Smooth muscle cell of the pulmonary artery (primary cell): ENCODE results near the gene ZNF786. TPM values are rescaled to one million over a fixed set of nuclear protein-coding genes. Genes with fewer than 3 reads are reported as not detected.

ENCODE experiments used
- total RNA-seq: library from RNA; depleted of rRNA; stranded (reverse); fragments of >200 nt; gene quantifications from 2 replicates; pipeline ENCODE4 v1.2.3, GENCODE V29; 2014

Gene ZNF786, protein sequence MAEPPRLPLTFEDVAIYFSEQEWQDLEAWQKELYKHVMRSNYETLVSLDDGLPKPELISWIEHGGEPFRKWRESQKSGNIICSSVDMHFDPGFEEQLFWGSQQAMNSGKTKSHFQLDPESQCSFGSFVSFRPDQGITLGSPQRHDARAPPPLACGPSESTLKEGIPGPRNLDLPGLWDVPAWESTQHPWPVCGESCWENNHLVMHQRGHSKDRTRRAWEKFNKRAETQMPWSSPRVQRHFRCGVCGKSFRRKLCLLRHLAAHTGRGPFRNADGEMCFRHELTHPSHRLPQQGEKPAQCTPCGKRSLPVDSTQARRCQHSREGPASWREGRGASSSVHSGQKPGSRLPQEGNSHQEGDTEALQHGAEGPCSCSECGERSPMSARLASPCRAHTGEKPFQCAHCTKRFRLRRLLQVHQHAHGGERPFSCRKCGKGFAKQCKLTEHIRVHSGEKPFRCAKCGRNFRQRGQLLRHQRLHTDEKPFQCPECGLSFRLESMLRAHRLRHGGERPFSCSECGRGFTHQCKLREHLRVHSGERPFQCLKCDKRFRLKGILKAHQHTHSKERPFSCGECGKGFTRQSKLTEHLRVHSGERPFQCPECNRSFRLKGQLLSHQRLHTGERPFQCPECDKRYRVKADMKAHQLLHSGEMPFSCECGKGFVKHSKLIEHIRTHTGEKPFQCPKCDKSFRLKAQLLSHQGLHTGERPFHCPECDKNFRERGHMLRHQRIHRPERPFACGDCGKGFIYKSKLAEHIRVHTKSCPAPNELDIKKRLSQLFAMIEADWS
- total RNA-seq: 4.6 and 7.1 TPM in 2 replicates

DNA sequence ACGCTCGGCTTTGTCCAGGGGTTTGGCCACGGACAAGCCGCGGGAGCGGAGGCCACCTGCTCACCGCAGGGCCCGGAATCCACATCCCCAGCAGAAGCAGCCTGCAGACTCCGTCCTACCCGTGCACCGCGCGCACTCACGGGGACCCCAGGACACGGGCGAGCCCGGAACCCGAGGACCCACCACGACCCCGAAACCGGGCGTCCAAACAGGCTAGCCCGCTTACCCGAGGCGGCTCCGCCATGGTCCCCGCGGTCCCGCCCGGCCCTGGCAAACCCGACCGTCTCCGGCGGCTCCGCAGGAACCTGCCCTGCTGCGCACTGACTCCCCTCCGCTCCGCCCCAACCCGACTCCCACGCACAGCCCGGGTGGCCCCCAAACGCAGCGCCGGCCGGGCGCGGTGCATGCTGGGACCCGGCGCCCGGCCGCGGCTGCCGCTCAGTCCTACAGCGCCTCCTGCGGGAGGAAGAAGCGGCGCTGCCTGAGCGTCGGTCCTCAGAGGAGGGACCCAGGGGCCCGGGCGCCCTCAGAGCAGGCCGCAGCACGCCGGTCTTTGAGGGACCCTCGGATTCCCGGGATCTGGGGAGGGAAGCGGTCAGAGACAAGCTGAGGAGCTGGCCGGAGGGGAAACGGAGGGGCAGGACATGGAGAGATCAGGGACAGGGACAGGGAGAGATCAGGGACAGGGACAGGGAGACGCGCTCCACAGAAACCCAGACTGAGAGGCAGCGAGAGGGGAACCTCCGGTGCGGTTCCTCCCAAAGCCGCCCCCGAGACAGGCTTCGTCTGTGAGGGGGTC lies at the start of gene ZNF786:
TSS of gene ZNF786 (minus strand) at position 322 of the 799 bp plus-strand sequence. CDS start at position 244, 78 bp downstream.

DNA sequence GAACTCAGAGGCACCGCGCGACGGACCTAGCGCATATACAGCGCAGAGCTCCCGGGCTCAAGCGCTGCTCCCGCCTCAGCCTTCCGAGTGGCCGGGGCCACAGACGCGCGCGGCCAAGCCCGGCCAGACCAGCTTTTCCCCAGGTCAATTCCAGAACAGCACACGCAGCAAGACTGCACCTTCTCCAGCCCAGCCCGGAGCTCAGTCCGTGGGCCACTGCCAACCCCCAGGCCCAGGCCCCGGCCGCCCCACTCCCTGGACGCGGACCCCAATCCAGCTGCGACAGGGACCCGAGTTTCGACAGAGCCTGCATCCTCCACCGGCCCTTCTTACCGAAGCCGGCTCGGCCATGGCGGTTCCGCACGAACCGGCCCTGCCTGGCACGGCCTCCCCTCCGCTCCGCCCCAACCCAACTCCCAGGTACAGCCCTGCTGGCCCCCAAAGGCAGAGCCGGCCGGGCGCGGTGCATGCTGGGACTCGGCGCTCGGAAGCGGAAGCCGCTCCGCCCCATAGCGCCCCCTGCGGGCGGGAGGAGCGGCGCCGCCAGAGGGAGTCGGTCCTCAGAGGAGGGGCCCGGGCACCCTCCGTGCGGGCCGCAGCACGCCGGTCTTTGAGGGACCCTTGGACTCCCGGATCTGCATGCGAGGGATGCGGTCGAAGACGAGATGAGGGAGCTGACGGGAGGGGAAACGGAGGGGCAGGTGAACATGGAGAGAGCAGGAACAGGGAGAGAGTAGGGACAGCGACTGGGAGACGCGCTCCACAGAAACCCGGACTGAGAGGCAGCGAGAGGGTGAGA lies 35.5 kb upstream of the ZNF786 start, which contains the start of gene ZNF425:
TSS of gene ZNF425 (minus strand) at position 462 of the 799 bp plus-strand sequence. CDS start at position 351, 111 bp downstream.

DNA sequence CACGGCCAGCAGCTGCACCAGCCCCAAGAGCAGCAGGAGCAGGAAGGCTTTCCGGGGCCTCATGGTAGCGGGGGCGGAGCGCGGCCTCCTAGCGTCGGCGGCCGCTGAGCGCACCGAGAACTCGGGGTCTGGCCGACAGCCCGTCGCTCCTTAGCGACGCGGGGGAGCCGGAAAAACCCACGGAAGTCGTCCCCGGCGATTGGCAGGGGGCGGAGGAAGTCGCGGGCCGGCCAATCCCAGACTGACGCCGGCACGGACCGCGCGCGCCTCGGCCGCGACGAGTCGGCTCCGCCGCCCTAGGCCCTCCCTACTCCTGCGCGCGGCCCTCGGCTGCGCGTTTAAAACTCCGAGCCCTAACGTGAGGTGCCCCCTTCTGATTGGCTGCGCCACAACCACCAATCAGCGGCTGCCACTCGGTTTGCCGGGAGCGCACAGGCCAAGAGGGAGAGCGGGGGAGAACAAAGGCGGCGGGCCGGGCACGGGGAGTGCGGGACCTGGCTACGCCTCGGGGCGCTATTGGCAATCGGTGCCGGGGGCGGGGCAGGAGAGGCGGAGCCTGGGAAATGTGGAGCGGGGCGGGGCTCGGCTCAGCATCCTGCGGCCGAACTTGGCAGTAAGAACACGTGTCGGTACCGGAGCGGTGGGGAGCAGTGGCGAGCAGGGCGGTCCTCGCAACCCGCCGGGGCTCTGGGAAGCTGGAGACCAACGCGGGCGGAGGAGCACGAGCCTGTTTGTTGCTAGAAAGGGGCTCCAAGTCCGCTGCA lies 62.0 kb downstream of the ZNF786 start, which contains the start of gene PDIA4:
TSS of gene PDIA4 (minus strand) at position 160 of the 764 bp plus-strand sequence. CDS start at position 63, 97 bp downstream.

Other genes with a start within 250 kb of the ZNF786 start
- 2.3 and 3.4 TPM in 2 replicates for gene EZH2, start 206.4 kb downstream of the ZNF786 start, total RNA-seq
- 437 and 505 TPM in 2 replicates for gene PDIA4, start 62.2 kb downstream of the ZNF786 start, total RNA-seq
- 2.5 and 3.7 TPM in 2 replicates for gene ZNF425, start 35.6 kb upstream of the ZNF786 start, total RNA-seq
- gene ZNF398, start 56.7 kb upstream of the ZNF786 start, total RNA-seq: 10.2 and 10.4 TPM in 2 replicates
- 26.1 and 31.5 TPM in 2 replicates for gene ZNF282, start 104.8 kb upstream of the ZNF786 start, total RNA-seq
- 4.3 and 5.3 TPM in 2 replicates for gene ZNF212, start 148.9 kb upstream of the ZNF786 start, total RNA-seq
- 10.6 and 15.7 TPM in 2 replicates for gene ZNF783, start 171.5 kb upstream of the ZNF786 start, total RNA-seq